GM18498 (cell line): ENCODE data around the gene RGPD5.
"Not testable (repeated sequence)": the region's sequence is repeated elsewhere in the genome, so short reads cannot be mapped to it uniquely, and the experiment has no call there.

Experiments
- ATAC-seq: cut with Tn5 transposase; IDR thresholded peaks from one replicate; pipeline ENCODE4 v1.9.1; 2021; ENCODE audit warnings: mild to moderate bottlenecking, moderate library complexity; ENCODE audit not compliant: unreplicated experiment

The RGPD5 gene

DNA sequence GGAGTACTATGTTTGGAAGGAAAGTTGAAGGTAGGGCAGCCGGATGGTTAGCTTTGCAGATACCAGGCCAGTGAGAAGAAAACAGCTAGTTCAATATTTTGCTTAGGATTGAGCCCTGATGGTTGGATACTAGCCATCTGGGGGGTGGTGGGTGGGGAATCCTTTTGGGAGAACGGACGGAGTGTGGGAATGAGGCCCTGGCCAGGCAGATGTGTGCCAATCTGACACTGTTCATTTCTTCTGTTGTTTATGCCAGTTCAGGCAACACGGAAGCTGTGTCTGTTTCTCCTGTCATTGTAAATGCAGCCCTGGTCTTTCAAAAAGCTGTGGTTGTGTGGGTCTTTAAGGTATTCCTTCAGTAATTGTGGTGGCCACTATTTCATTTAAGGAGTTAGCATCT lies 96.9 kb downstream of the RGPD5 start:
- not testable (repeated sequence) for ATAC-seq

DNA sequence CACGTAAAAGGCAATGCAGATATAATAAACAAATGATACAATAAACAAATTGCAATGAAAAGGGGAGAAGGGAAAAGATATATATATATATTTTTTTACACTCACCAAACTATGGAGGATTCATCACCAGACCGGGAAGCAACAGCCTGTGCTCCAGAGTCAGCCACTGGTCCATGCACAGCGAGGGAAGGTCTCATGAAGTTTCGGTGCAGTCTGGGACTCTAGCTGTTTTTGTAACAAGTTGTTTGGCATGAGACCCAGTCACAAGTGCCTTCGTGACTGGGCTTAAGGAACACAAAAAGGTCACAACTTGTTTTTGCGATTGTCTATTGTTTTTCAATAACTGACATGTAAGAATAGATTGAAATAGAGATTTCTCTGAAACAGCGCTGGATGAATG lies 99.6 kb downstream of the RGPD5 start:
- ATAC-seq: not testable (repeated sequence)

DNA sequence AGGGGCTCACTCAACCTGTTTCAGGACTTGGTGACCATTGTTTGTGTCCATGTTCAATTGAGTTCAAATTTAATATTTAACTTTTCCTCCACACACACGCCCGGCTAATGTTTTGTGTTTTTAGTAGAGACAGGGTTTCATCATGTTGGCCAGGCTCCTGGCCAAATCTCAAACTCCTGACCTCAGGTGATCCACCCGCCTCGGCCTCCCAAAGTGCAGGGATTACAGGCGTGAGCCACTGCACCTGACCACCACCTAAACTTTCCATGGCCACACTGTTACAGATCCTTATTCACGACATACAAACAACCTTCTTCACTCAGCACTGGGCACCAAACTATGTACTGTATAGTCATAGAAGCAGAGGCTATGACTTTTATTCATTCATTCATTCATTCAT lies 100.0 kb downstream of the RGPD5 start:
- not testable (repeated sequence) for ATAC-seq

DNA sequence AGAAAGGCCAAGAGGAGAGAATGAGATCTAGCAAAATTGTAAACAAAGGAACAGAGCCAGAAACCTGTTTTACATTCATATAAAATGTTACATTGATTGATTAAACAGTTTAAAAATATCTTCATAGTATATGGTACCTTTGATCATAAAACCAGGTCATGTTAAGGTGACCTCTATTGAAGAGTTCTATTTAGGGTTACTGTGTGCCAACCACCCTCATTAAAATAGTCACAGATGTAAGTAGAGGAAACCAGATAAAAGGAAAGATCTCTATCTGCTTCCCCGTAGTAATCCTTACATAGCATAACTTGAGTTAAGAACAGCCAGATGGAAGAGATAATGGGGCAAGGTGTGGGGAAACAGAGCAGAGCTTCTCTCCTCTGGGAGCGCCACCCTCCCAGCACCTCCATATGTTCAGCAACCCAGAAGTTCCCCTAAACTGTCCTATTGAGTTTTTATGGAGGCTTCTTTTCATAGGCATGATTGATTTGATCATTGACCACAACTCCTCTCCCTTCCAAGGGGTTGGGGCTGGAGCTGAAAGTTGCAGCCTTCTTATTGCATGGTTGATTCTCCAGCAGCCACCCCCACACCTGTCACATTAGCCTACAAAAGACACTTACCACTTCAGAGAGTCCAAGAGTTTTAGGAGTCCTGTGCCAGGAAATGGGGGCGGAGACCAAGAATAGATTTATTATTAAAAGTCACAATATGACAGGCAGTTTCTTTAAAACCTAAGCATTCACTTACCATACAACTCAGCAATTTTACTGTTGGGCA lies 101.2 kb downstream of the RGPD5 start:
- ATAC-seq: not testable (repeated sequence)

DNA sequence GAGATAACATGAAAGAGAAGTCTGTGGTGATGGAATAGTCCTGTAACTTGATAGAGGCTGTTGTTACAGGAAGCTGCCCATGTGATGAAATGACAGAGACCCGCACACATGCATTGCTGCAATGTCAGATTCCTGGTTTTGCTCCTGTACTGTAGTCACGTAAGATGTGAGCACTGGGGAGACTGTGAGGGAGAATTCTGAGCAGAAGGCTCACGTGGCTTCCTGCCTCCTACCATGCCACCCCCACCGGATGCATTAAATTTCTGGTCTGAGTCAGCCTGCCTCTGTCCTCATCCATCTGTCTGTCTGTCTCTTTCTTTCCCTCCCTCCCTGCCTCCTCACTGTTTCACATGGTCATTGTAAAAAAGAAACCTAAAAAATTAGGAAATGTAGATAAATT lies 102.1 kb downstream of the RGPD5 start:
- peak; percentile 99 for ATAC-seq

DNA sequence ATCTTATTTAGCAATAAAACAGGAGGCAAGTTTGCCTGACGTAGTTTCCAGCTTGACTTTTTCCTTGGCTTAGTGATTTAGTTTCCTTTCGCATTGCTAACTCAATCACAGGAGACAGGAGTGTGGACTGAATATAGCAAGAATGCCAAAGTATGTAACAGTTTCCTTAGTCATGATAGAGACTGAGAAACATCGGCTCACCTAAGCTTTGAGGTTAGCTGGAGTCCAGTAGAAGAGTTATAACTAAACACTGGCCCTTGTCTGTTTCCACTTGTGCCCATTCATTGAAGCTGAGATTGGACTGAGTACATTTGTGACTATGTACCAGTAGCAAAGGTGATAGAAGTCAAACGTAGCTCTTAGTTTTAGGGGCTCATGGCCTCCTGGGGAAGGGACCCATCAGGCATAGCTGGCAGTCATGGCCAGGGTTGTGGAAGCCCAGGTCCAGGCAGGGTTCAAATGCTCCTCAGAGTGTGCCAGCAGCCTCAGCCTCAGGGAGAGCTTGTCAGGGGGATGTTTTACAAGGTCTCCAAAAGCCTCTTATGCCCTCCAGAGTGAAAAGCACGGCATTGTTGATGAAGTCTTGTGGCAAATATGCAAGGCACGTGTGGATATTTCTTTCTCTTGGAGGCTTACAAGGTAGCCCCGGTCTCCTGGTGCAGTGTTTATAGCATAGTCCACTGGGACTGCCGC lies 103.8 kb downstream of the RGPD5 start:
- ATAC-seq: not testable (repeated sequence)

DNA sequence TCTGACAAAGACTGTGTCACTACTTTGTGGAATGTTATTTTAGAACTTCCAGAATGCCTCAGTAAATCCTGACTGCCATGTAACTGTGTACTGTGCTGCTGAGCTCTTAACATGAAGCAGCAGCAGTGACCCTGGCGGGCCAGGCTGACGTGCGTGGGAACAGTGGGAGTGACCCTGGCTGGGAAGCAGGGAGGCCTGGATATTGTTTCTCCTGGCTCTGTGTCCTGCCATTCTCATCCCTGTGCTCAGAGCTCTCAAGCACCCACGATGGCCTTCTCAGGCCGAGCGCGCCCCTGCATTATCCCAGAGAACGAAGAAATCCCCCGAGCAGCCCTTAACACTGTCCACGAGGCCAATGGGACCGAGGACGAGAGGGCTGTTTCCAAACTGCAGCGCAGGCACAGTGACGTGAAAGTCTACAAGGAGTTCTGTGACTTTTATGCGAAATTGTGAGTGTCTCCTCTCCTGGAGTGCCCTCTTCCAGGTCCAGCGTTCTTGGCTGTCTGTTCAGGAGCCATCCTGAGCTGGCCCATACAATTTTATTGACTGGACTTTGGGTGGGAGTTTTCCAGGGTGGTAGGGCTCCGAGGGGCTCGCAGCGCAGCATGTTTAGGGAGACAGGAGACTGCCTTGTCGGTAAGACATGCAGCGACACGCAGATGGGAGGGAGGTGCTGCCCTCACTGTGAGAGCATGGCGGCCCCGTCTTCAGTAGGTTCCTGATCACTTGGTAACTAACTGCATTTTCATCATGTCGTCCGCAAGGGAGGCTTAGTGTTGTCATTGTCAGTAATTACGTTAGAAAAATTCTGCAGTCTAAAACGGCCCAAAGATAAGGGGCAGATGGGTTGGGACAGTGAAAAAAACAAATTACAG lies 104.6 kb downstream of the RGPD5 start, which contains the start of gene LIMS3:
TSS of gene LIMS3 (plus strand) at position 227 of the 875 bp plus-strand sequence. CDS start at position 268, 41 bp downstream.
- ATAC-seq: not testable (repeated sequence)

DNA sequence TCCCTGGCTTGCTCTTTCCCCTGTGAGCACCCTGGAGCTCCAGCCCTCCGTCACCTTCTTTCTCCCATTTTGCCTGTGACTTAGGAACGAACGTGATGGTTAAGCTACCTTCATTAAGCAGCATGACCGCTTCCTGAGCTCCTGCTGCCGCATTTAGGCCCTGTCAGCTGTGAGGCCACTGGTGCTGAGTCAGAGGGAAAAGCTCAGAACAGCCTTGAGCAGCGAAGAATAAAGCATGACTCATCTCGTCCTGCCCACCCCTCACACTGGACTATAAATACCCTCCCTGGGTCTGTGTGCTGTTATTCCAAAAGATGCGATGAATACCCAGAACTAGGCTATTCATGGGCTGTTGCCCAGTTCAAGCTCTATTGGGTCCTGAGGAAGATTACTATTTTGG lies 111.7 kb downstream of the RGPD5 start:
- peak; percentile 87 for ATAC-seq
